Measurements from ENCODE around the gene THRSP.

DNA sequence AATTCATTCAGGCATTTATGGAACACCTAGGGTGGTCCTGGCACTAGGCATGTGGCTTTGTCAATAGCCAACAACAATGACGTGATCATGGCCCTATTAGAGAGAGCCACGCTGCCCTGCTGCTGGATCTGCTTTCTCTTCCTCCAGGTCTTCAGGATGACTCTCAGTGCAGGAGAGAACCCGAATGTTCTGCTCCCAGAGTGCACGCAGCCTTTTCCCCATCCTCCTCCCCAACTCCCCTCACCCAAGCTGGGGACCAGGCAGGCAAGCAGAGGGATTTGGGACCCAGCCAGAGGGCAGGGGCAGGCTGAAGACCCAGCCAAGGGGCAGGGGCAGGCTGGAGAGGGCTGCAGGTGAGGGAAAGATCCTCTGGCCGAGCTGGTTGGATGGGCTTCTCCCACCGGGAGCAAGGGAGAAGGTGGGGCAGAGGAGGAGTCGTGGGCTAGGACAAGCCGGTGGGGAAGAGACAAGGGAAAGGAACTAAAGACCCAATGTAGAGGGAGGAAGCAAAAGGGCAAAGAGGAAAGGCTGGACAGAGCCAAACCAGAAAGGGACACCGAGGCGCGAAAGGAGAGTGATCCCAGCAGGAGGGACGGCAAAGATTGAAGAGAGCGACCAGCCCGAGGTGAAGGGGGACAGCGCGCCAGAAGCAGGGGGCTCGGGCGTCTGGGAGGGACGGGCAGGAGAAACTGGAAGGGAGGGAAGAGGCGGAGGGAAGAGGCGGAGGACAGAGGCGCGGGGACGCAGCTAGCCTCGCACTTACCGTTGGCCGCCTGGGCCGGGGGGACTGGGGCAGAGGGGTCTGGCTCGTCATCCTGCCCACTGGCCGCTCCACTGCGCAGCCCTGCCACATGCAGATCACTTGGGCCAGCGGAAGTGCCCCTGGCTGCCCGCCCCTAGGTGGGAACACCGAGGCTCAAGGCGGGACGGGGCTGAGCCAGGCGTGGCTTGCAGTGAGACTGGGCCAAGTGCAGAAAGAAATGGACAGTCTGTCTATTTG lies 41.0 kb upstream of the THRSP start, which contains the start of gene KCTD14:
- TF ChIP-seq, protein P1, sequence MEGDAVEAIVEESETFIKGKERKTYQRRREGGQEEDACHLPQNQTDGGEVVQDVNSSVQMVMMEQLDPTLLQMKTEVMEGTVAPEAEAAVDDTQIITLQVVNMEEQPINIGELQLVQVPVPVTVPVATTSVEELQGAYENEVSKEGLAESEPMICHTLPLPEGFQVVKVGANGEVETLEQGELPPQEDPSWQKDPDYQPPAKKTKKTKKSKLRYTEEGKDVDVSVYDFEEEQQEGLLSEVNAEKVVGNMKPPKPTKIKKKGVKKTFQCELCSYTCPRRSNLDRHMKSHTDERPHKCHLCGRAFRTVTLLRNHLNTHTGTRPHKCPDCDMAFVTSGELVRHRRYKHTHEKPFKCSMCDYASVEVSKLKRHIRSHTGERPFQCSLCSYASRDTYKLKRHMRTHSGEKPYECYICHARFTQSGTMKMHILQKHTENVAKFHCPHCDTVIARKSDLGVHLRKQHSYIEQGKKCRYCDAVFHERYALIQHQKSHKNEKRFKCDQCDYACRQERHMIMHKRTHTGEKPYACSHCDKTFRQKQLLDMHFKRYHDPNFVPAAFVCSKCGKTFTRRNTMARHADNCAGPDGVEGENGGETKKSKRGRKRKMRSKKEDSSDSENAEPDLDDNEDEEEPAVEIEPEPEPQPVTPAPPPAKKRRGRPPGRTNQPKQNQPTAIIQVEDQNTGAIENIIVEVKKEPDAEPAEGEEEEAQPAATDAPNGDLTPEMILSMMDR (IDR thresholded peaks at IDR 0.05) = no peak
- TF ChIP-seq POLR2A (IDR thresholded peaks at IDR 0.05) = peak; percentile 76

All from right lobe of liver (tissue), 4 donors.